EL (cell line): ENCODE results near the gene AAGAB.
"Not testable (repeated sequence)": the region's sequence is repeated elsewhere in the genome, so short reads cannot be mapped to it uniquely, and the experiment has no call there.

Experiments used
- DNase-seq: peaks from one replicate; pipeline ENCODE4 v3.0.0-alpha.2; 2016

The AAGAB gene

GRCh38 chr15:67170143-67170925 lies 84.1 kb downstream of the AAGAB start:
- DNase-seq = no peak

DNA sequence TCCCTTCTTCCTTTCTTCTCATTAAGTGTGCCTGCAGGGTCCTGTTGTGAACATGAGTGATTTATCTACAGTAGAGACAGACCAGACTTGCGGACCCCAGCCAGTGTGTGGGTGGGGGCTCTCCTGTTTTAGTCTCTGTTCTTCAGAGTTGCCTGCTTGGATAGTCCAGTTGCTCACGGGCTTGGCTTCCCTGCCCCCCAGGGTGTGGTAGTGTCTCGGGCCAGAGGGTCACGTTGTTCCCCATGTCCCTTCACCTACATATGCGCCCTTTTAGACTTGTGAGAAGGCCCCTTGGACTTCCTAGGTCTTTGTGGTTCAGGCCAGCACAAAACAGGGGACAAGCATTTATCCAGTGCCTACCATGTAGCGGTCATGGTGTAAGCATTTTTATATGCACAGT lies 85.8 kb downstream of the AAGAB start:
- no peak for DNase-seq

GRCh38 chr15:67167091-67167490 lies 87.4 kb downstream of the AAGAB start:
- no peak for DNase-seq

DNA sequence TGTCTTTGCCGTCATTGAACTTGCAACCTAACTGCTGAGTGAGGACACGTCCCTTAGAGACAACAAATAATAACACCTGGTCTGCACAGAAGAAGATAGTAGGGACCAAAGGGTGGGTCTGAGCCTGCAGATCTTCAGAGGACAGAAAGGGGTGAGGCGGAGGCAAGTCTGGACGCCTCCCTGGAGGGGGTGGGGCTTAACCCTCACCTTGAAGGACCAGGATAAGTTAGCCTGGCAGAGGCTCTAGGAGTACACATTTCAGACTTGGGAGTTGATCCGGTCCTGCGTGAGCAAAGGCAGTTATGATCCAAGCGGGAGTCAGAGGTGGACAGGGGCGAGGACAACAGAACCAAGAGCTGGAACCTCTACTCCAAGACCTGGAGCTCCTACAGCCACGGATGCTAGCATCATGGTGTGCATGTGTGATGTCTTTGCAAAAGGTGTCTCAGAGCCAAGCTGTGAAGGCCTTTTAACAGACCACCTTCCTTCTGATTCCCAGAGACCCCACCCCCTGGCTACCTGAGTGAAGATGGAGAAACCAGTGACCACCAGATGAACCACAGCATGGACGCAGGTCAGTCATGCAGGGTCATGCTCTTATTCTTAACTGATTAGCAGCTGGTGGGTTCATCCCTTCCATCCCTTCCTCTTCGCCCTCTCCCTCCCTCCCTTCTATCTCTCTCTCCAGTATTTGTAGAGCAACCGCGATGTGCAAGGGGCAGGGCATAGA lies 88.0 kb downstream of the AAGAB start:
- no peak for DNase-seq

GRCh38 chr15:67165254-67166253 lies 88.9 kb downstream of the AAGAB start:
- no peak for DNase-seq

- no peak for DNase-seq
These were observed 89.6 kb downstream of the AAGAB start for GRCh38 chr15:67164811-67165253.

GRCh38 chr15:67164401-67164791 lies 90.1 kb downstream of the AAGAB start:
- DNase-seq = no peak

DNA sequence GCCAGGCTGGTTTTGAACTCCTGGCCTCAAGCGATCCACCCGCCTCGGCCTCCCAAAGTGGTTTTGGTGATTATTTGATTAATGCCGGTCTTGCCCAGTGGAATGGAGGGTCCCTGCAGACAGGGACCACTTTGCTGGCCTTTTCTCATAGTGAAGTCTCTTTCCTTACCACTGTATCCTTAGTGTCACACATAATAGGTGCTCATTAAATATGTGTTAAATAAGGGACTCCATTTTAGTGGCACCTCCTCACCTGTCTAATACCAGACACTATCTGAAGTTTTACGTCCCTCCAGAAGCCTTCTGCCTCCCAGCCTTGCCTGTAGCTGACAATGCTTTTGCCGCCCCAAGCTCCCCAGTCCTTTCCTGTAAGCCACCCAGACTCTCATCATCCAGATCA lies 91.3 kb downstream of the AAGAB start:
- DNase-seq = no peak

DNA sequence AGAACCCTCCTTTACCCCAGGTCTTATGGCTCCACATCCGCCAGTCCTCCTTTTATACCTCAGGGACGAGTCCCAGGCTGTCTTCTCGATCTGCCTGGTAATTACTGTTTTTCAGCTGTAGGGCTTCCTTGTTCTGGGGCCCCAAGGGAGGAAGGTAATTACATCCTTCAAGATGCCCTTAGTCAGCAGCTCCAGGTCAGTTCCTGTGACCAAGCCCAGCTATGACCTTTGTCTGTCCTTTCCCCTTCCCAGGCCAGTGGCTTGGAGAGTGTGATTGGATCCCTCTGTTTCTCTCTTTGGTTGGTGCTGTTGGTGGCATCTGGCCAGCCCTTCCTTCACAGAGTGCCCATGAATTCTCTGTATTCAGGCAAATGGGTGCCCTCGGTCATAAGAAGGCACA lies 92.6 kb downstream of the AAGAB start:
- no peak for DNase-seq

- no peak for DNase-seq
These were observed 93.0 kb downstream of the AAGAB start for GRCh38 chr15:67161412-67161811.

DNA sequence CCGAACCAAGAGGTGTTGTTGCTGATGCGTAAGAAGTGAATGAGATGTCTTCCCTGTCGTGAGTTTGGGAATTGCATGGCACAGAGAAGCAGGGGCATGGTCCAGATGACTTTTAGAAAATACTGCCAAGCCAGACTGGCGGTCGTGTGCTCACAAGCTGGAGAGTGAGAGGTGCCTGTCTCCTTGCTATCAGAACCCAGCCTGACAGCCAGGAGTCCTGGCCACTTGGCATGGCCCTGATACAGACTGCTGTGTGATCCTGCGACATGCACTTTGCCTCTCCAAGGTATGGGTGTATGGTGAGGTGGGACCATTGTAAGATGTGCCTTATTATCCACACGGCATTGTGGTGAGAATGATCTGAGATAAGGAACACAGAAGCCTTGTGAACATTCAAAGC lies 96.1 kb downstream of the AAGAB start:
- no peak for DNase-seq

DNA sequence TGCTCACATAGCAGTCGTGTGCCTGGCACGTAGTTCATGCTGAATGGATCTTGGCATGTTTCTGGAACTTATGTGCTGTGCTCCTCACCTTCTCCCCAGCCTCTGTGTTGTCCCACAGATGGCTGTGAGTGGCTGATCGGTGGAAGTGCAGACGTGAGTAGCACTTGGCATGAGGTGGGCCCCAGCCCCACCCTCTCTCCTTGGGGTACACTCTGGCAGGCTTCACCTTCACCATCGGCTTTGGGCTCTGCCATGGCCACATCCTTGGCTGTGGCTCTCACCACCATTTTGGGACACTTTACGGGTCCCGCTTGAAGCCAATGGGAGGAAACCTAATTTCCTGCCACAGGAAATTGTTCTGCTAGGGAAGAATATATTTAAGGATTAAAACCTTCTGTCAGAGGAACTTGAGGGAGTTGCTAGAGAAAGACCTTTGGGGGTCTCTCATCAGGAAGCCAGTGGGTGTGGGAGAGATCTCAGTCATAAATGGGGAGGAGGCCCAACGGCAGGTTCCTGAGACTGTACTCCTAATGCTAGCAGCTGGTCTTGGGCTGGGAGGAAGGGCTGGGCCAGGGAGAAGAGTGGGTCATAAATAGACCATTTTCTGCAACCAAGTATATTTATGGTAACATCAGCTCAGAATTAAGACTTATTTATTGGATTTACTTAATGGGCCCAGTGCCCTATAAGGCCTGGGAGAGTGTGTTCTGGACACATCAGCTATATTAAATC lies 96.8 kb downstream of the AAGAB start:
- DNase-seq = no peak

DNA sequence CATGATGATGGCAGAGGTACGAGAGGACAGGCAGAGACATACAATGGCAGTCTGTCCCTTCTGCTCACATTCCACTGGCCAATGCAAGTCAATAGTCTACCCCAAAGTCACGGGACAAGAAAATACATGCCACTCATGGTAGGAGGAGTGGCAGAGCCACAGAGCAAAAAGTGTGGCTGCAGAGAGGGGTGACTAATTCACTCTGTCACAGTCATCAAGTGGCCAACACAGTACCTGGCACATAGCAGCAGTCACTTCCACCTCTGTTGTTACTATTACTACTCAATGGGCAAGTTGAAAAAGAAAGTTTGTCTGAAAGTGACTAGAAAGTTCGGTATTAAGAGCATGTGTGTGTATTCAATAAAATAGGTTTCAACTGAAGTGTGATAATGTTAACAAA lies 97.6 kb downstream of the AAGAB start:
- no peak for DNase-seq

DNA sequence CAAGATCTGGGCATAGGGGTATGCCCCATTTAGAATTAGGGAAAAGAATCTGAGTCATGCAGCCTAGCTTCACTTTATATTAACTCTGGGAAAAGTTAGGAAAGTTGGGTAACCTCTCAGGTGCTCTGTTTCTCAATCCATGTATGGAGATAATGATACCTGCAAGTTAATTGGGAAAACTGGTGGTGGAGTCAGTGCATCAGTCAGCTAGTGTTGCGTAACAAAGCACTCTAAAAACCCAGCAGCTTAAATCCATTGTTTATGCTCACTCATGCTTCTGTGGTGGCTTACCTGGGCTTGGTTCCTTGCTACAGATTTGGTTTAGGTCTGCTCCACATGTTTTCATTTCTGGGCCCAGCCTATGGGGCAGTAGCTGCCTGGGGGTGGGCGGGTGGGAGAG lies 98.0 kb downstream of the AAGAB start:
- no peak for DNase-seq

DNA sequence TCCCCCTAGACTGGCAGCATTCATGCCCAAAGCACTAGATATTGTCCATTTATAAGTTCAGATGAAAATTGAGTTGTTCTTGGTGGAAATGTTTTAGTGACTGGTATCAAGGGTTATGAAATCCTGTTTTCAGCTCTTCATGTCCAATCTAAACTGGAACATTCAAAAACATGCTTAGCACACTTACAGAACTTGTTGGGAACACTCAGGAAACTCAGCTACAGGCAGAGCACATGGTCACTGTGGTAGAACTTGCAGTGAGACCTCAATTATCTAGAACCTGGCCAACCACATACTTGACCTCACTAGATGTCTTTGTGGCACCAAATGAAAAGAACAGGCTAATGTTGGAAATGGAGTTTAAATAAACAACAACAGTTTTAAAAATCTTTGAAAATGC lies 100.2 kb downstream of the AAGAB start:
- no peak for DNase-seq

DNA sequence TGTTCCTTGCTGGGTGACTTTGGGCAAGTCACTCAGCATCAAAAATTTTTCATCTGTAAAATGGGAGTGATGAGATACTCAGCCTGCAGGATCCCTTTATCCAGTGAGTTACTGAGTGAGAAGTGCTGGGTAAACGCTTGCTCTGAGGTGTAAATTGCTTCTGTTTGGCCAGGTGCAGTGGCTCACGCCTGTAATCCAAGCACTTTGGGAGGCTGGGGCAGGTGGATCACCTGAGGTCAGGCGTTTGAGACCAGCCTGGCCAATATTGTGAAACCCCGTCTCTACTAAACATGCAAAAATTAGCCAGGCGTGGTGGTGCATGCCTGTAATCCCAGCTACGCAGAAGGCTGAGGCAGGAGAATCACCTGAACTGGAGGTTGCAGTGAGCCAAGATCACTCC lies 101.4 kb downstream of the AAGAB start:
- not testable (repeated sequence) for DNase-seq

DNA sequence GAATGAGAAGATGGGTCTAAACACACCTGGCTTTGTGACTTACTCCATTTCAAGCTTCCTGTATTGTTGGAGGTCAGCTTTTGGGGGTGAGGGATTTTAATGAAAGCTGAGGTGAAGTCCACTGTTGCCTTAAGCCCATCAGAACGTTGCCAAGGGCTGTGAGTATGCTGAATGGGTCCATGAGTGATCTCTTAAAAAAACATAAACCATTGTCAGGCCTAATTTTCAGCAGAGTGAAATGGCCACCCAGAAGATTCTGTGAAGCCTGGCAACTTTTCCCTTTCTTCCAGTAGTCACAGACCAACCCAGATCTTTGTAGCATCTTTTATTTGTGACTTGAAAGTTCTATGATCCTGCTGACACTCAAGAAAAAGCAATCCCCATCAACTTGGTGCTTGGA lies 102.0 kb downstream of the AAGAB start:
- DNase-seq = no peak
